ENCODE measurements around the gene CSRP1.

GRCh38 chr1:201543871-201544642 is 37.1 kb upstream of the CSRP1 start:
- TF ChIP-seq POLR2A (IDR thresholded peaks at IDR 0.05) (no peak), CTCF (IDR thresholded peaks at IDR 0.05) (no peak)

Data from right lobe of liver (tissue), 4 donors.